Breast epithelium (tissue), 3 donors: ENCODE data around the gene FAM81B.

Experiments used
- POLR2A ChIP-seq: fragments of 450-650 bp; IDR thresholded peaks from one replicate; pipeline ENCODE4 v1.6.1; 2016; ENCODE audit warnings: antibody characterized with exemption, mild to moderate bottlenecking, moderate library complexity
- TF ChIP-seq, protein P1 (sequence below), 3 donors: fragments of 450-650 bp; IDR thresholded peaks; one replicate each; pipeline ENCODE4 v1.5.1; 2016 to 2017; ENCODE audit warnings: antibody characterized with exemption in 3 of 3, mild to moderate bottlenecking in 3 of 3, moderate library complexity in 3 of 3

DNA sequence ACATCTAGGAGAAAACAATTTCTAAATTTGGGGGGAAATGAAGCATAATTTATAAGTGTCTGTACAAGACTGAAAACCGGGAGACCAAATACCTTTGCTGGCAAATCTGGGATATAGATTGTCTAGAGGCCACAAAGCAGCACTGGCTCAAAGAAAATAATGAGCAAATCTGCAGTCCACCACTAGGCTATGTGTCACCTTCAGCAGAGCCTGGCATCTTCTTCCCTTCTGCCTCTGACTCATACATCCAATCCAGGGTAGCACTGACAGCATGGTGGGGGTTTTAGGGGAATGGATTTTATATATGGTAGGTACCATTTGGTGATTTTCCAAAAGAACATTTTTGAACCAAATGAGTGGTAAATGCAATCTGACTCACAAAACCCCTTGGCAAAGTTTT is 12.8 kb downstream of the FAM81B start:
- TF ChIP-seq, protein P1, sequence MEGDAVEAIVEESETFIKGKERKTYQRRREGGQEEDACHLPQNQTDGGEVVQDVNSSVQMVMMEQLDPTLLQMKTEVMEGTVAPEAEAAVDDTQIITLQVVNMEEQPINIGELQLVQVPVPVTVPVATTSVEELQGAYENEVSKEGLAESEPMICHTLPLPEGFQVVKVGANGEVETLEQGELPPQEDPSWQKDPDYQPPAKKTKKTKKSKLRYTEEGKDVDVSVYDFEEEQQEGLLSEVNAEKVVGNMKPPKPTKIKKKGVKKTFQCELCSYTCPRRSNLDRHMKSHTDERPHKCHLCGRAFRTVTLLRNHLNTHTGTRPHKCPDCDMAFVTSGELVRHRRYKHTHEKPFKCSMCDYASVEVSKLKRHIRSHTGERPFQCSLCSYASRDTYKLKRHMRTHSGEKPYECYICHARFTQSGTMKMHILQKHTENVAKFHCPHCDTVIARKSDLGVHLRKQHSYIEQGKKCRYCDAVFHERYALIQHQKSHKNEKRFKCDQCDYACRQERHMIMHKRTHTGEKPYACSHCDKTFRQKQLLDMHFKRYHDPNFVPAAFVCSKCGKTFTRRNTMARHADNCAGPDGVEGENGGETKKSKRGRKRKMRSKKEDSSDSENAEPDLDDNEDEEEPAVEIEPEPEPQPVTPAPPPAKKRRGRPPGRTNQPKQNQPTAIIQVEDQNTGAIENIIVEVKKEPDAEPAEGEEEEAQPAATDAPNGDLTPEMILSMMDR (IDR thresholded peaks at IDR 0.05): no peak
- TF ChIP-seq POLR2A: no peak
